ENCODE data around the gene MAD1L1. TPM values are rescaled to one million over a fixed set of nuclear protein-coding genes. Genes with fewer than 3 reads are reported as not detected.

The MAD1L1 gene
- total and polyA plus RNA-seq, 2 of the 4 experiments (the other 2 are of a cell fraction): 29.0 to 40.9 TPM

- Histone ChIP-seq H3K27me3 (ENCODE audit: control insufficient read depth, insufficient read depth, low read length) (no peaks in the 10 kb centered on the region), H3K4me1 (ENCODE audit: control insufficient read depth, insufficient read depth, low read length) (peaks cover 10% of the 10 kb centered on the region), H3K9me3 (ENCODE audit: control insufficient read depth, insufficient read depth, low read length) (no peaks in the 10 kb centered on the region), H3K4ac (ENCODE audit: low read depth, low read length) (no peak overlapping the region), H3K9me1 (ENCODE audit: insufficient read depth, low read length) (peaks cover 9% of the 10 kb centered on the region), H4K5ac (ENCODE audit: low read depth, low read length) (no peak overlapping the region), H3K14ac (replicated peaks; ENCODE audit: low read depth, low read length) (no peak overlapping the region), H4K91ac (ENCODE audit: insufficient read depth, low read depth, low read length) (no peak overlapping the region), H3K79me1 (ENCODE audit: low read depth in 1 of 2, low read length in 2 of 2) (no peaks in the 10 kb centered on the region; a peak in 1 of 4 replicates), H4K8ac (ENCODE audit: low read depth in 2 of 2, low read length in 2 of 2) (no peak overlapping the region), H2AFZ (replicated peaks; ENCODE audit: low read length, poor library complexity) (no peak overlapping the region), H2AK9ac (replicated peaks; ENCODE audit: low read depth, low read length, poor library complexity) (no peak overlapping the region), H4K20me1 (ENCODE audit: insufficient read depth, low read length) (peaks cover 4% of the 10 kb centered on the region; the same call in 1 of the 2 replicates), H2BK15ac (ENCODE audit: low read depth, low read length) (no peak overlapping the region), H3K36me3 (ENCODE audit: control insufficient read depth, insufficient read depth, low read length) (peaks cover 7% of the 10 kb centered on the region; the same call in 1 of the 2 replicates), H2BK120ac (ENCODE audit: low read depth, low read length) (no peak overlapping the region), H3K18ac (ENCODE audit: low read depth, low read length) (no peak overlapping the region), H3K9ac (ENCODE audit: low read depth, low read length) (no peak overlapping the region), H3K23ac (ENCODE audit: low read depth, low read length) (no peak overlapping the region), H3K4me3 (ENCODE audit: insufficient read depth, low read depth, low read length) (no peak overlapping the region), H3K27ac (ENCODE audit: insufficient read depth, low read length) (no peak overlapping the region), H3K4me2 (ENCODE audit: low read depth, low read length) (no peak overlapping the region), H2AK5ac (ENCODE audit: low read depth, low read length) (0 out of 2 replicates have a peak overlapping the region, but pooled peaks have one; percentile 39), H2BK5ac (ENCODE audit: low read depth, low read length, poor library complexity, severe bottlenecking) (no peak overlapping the region), H3K56ac (ENCODE audit: extremely low read depth, insufficient read depth, low read length) (no peak overlapping the region), H2BK20ac (ENCODE audit: low read depth, low read length) (no peak overlapping the region)
- POLR2A ChIA-PET (ENCODE audit: unreplicated experiment): no interaction called here
- in situ Hi-C loops (cut with MboI; ENCODE audit: low sequenced_read_pairs) (no loop called here), intact Hi-C loops (cut with micrococcal nuclease) (no loop called here), dilution Hi-C loops (cut with HindIII; ENCODE audit: low sequenced_read_pairs, unreplicated experiment) (no loop called here)
- 88% methylated on average over 25 of the region's 41 CpGs; no CpG with 5 or more reads in 1 of the 2 experiments for WGBS, 2 experiments (ENCODE audit: extremely low coverage in 2 of 2, insufficient read length in 1 of 2)
- ATAC-seq (ENCODE audit: low read depth) (no peak), DNase-seq (peak; percentile 34)
- CTCF ChIA-PET: no interaction called here
- TF ChIP-seq CHD1 (IDR thresholded peaks at IDR 0.05; ENCODE audit: low read depth, low read length) (no peak), NFE2L2 (IDR thresholded peaks at IDR 0.05; ENCODE audit: low read depth, low read length) (no peak), BHLHE40 (IDR thresholded peaks at IDR 0.05; ENCODE audit: low read depth, low read length) (no peak), RCOR1 (IDR thresholded peaks at IDR 0.05; ENCODE audit: insufficient replicate concordance, low read length) (no peak), FOS (IDR thresholded peaks at IDR 0.05; ENCODE audit: low read depth, low read length) (no peak), RAD21 (IDR thresholded peaks at IDR 0.05; ENCODE audit: low read length) (no peak), RFX5 (IDR thresholded peaks at IDR 0.05; ENCODE audit: low read depth, low read length) (no peak), ELK1 (IDR thresholded peaks at IDR 0.05; ENCODE audit: borderline replicate concordance, low read depth, low read length) (no peak), MXI1 (IDR thresholded peaks at IDR 0.05; ENCODE audit: borderline replicate concordance, low read depth, low read length) (no peak), MAFK (IDR thresholded peaks at IDR 0.05; ENCODE audit: low read depth, low read length) (no peak), MAZ (IDR thresholded peaks at IDR 0.05; ENCODE audit: borderline replicate concordance, low read depth, low read length) (no peak), USF2 (IDR thresholded peaks at IDR 0.05; ENCODE audit: low read depth, low read length) (no peak), POLR2A (IDR thresholded peaks at IDR 0.05; ENCODE audit: low read depth, low read length) (no peak)
- TF ChIP-seq, protein P1, sequence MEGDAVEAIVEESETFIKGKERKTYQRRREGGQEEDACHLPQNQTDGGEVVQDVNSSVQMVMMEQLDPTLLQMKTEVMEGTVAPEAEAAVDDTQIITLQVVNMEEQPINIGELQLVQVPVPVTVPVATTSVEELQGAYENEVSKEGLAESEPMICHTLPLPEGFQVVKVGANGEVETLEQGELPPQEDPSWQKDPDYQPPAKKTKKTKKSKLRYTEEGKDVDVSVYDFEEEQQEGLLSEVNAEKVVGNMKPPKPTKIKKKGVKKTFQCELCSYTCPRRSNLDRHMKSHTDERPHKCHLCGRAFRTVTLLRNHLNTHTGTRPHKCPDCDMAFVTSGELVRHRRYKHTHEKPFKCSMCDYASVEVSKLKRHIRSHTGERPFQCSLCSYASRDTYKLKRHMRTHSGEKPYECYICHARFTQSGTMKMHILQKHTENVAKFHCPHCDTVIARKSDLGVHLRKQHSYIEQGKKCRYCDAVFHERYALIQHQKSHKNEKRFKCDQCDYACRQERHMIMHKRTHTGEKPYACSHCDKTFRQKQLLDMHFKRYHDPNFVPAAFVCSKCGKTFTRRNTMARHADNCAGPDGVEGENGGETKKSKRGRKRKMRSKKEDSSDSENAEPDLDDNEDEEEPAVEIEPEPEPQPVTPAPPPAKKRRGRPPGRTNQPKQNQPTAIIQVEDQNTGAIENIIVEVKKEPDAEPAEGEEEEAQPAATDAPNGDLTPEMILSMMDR (conservative IDR thresholded peaks at IDR 0.05; ENCODE audit: low read depth, low read length): no peak
- BruUV-seq (replicated peaks): no TSS peak
Observed at GRCh38 chr7:1897076-1897860, 335.5 kb downstream of the MAD1L1 start.
